NCI-H524 treated with DMSO at 0.1 percent for 48 hours (cell line): ENCODE results near the gene THOC6.
"Not testable (repeated sequence)": the region's sequence is repeated elsewhere in the genome, so short reads cannot be mapped to it uniquely, and the experiment has no call there.

Source experiments
- DNase-seq: peaks from one replicate; lab custom pipeline; 2025; lab: John Stamatoyannopoulos, UW

Gene THOC6

GRCh38 chr16:3030222-3031212 is 6.7 kb downstream of the THOC6 start:
- DNase-seq: no peak

GRCh38 chr16:3032624-3033023 is 8.8 kb downstream of the THOC6 start:
- no peak for DNase-seq

- no peak for DNase-seq
Measured at GRCh38 chr16:3035289-3035971, 11.6 kb downstream of the THOC6 start.

- no peak for DNase-seq
Measured at GRCh38 chr16:3035972-3036725, 12.3 kb downstream of the THOC6 start.

- DNase-seq: no peak
Measured at GRCh38 chr16:3036726-3037315, 13.0 kb downstream of the THOC6 start, which contains the start of gene BICDL2. TSS of gene BICDL2 (minus strand) at chr16:3036944. CDS start at chr16:3035496, 1,448 bp downstream.

- DNase-seq: no peak
Measured at GRCh38 chr16:3038256-3038655, 14.4 kb downstream of the THOC6 start.

- DNase-seq: no peak
Measured at GRCh38 chr16:3038896-3039295, 15.1 kb downstream of the THOC6 start.

- no peak for DNase-seq
Measured at GRCh38 chr16:3042376-3042775, 18.5 kb downstream of the THOC6 start.

- DNase-seq: no peak
Measured at GRCh38 chr16:3044708-3045107, 20.9 kb downstream of the THOC6 start.

- no peak for DNase-seq
Measured at GRCh38 chr16:3045758-3046640, 22.2 kb downstream of the THOC6 start, which contains the start of gene MMP25. TSS of gene MMP25 (plus strand) at chr16:3046561. CDS start at chr16:3046918, 357 bp downstream.

- DNase-seq: no peak
Measured at GRCh38 chr16:3046641-3047386, 23.0 kb downstream of the THOC6 start.

- no peak for DNase-seq
Measured at GRCh38 chr16:3047387-3047720, 23.5 kb downstream of the THOC6 start.

GRCh38 chr16:3049921-3050481 is 26.2 kb downstream of the THOC6 start:
- no peak for DNase-seq

- DNase-seq: no peak
Measured at GRCh38 chr16:3050487-3050886, 26.7 kb downstream of the THOC6 start.

GRCh38 chr16:3051009-3051408 is 27.2 kb downstream of the THOC6 start:
- no peak for DNase-seq

GRCh38 chr16:3051494-3051893 is 27.7 kb downstream of the THOC6 start:
- DNase-seq: no peak

- DNase-seq: not testable (repeated sequence)
Measured at GRCh38 chr16:3052571-3053329, 28.9 kb downstream of the THOC6 start.

- not testable (repeated sequence) for DNase-seq
Measured at GRCh38 chr16:3053330-3053710, 29.5 kb downstream of the THOC6 start.
